GM18508 (cell line): ENCODE measurements around the gene BAZ2B.

Source experiments
- ATAC-seq: cut with Tn5 transposase; IDR thresholded peaks from one replicate; pipeline ENCODE4 v1.9.1; 2021; ENCODE audit warnings: moderate number of reproducible peaks; ENCODE audit not compliant: insufficient read depth, unreplicated experiment

BAZ2B gene

DNA sequence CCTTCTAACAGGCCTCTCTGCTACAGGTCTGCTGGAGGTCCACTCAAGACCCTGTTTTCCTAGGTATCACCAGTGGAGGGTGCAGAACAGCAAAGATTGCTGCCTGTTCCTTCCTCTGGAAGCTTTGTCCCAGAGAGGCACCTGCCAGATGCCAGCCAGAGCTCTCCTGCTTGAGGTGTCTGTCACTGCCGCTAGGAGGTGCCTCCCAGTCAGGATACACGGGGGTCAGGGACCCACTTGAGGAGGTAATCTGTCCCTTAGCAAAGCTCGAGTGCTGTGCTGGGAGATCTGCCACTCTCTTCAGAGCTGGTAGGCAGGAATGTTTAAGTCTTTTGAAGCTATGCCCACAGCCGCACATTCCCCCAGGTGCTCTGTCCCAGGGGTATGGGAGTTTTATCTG, 140.6 kb downstream of the BAZ2B start:
- no peak for ATAC-seq

DNA sequence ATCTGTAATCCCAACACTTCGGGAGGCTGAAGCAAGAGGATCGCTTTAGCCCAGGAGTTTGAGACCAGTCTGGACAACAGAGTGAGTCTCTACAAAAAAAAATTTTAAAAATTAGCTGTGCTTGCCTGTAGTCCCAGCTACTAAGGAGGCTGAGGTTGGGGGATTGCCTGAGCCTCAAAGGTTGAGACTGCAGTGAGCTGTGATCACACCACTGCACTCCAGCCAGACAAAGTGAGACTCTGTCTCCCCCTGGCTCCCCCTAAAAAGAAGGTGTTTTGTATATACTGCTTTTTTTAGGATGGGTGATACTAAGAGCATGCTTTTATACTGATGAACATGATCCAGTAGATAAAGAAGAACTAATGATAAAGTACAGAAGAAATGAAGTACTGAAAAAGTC, 145.0 kb downstream of the BAZ2B start:
- no peak for ATAC-seq

DNA sequence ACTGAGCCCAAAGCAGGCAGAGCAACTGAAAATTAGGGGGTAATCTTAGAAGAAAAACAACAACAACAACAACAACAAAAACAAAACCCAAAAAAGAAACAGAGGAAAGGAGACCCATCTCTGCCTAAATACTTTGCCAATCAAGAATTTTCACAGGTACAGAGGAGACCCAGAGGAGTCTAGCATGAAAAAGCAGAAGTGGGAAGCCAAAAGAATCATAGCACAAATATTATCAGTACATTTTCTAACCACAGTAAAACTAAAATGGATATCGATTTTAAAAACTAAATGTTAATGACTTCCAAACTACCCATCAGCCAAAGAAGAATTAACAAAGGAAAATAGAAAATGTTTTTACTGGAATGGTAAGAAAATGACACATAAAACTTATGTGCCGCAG, 148.1 kb downstream of the BAZ2B start:
- no peak for ATAC-seq

DNA sequence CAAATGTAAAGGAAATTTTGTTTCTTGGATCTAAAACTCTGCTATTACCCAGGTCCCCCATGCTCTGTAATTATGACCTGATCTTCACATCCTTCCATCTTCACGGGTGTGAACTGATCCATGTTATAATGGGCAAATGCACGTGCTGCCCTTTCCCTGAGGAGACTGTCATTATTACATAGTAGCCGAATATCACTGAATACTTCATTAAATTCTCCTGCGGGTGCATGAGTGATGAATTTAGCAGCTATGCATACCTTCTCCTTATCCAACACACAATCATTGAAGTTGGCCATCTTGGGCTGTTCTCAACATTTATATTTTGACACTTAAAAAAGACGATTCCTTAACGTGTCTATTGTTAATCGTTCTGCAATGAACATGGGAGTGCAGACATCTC, 153.4 kb downstream of the BAZ2B start:
- ATAC-seq: no peak

DNA sequence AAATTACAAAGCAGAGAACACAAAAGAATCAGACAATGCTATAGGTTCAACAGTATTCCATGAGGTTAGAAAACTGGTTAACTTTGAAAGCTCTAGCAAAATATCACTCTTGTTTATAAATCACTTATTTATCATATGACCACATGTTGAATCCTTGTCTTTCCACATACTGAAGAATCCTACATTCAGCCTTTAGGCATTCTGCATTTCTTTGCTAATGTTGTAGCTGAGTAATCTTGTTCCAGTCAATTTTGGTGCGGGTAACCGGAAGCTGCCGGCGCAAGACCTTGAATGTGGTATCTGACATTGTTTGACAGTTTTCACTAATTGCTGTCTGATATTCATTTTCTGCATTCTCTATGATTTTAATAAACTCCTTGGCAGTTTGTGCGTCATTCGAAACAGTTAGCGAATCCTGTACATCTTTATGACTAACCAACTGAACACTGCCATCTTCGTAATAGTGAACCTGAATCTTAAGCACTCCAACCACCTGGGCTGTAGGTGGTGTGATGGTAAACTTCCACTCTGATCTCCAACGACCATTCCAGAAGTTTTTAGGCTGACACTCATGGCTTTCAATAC, 154.1 kb downstream of the BAZ2B start:
- no peak for ATAC-seq

DNA sequence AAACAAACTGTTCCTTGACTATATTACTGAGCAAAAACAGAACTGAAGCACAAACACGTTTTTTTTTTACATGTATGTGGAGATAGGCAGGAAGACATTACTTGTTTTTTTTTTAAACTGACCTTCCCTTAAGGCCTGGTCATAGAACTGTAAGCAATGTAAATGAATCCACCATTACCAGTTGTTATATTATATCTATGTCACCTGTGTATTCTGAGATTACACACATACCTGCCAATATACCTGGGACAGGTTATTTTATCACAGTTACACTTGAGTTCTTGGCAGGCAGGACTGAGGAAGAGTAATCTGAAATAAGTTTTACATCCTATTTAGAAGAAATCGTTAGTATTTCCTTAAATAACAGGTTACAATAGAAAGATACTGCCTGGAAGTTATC, 155.3 kb downstream of the BAZ2B start:
- ATAC-seq: no peak

DNA sequence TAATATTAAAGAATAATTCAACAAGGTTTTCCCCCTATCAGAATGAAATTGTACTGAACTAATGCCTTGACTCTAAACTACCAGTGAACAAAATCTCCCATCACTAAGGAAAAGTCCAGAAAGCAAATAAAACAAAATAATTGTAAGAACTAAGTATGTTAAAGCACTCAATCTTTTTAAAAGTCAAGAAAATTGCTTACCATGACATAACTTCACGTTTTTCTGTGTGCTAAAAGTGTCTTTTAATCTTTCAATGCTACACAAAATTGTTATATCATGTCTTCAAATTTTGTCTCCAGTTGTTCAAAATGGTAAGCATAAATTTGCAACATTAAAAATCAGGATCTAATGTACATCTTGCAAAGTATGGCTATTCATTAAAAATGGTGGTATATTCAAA, 156.1 kb downstream of the BAZ2B start:
- no peak for ATAC-seq

DNA sequence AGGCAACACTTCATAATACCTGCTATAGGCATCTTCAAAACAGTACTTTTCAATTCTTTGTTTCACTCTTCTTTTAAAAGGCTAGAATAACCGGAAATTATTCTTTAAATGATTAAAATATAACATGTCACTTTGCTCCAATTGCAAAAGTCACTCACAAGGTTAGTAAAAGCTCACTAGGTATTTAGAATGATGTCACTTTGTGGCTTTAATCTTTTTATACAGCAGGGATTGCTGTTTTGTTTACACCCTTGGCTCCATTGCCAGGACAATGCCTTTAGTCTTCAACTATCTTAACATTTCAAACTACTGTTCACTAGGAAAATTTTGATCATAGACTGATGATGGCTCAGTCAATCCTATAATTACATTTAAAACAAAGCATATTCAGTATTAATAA, 157.1 kb downstream of the BAZ2B start:
- no peak for ATAC-seq

DNA sequence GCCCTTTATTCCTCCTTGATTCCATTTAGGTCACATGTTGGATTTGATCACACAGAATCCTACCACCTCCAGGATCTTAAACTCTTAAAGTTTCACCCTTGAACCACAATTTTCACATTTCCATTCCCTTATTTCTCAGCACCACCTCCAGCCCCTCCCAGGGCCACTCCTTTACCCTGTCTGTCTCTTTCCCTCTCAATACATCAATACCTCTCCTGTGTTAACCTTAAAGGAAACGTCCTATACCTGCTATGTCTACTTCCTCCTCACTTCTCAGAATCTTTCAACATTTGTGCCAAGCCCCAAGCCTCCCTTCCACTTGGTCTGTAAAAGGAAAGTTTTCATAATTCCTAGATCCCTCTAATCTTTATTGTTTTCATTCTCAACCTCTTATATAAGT, 158.8 kb downstream of the BAZ2B start:
- ATAC-seq: no peak

DNA sequence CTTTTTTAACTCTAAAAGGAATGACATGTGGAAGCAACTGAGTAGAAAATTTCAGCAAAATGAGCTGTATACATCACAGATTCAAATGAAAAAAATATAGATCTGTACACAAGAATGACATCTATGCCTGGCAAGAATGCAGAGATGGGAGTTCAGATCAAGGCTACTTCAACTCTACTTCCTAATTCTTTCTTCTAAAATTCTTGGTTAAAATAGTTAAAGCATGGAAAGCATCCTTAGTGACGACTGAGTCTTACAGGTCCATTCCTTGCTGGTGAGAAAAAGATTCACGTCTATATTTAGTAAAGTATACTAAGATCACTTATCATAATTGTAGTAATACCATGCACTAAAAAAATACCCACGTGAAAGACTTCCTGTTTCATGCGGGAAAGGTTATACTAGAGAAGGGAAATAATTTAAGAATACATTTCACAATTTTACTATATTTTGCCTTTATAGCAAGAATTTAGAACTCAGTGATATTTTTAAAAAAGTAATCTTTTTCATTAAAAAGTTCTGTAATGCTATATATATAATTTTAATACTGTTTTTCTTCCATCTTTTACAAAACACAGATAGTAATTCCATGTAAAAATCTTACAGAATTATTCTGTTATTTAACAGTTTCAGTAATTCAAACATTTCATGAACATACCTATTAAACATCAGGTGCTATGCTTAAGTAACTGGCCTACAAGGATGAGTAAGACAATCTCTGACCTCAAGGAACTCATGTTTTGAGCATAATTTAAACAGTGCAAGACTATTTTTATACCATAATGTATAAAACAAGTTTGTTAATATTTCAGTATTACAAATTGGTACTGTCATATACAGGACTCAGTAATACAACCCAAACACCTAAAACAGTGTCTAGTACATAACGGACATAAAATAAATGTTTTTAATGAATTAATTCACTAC, 159.6 kb downstream of the BAZ2B start:
- no peak for ATAC-seq

DNA sequence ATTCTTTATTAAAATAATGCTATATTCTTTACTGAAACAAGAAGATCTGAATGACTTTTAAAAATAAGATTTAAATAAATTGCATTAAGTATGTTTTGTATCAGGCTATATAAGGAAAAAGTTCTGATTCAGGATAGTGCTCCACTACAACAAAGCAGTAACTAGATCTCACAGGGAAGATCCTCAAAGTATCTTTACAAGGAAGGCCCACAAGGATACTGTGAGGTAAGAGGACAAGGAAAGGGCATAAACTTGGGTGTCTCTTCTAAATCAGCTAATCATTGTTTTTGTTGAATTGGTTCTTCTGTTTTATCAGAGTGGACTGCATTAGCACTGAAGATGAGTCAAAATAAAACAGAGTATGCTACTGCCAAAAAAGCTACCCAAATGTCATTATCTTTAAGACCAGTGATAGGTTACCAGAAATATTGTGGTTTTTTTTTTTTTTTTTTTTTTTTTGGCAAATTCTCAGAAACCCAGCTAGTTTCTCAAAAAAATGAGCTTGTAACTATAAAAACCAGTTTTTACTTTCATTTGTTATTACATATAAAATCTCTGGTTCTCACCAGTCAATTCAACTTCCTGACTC, 160.9 kb downstream of the BAZ2B start:
- no peak for ATAC-seq

DNA sequence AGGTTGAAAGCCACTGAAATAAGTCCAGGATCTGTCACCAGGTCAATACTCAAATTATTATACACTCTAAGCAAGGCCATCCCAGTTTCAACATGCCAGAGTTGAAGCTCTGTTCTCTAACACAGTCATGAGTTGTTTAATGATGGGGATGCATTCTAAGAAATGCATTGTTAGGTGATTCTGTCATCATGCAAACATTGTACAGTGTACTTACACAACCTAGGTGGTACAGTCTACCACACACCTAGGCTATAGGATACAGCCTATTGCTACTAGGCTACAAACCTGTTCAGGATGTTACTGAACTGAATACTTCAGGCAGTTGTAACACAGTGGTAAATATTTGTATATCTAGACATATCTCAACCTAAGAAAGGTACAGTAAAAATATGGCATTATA, 162.2 kb downstream of the BAZ2B start:
- no peak for ATAC-seq

DNA sequence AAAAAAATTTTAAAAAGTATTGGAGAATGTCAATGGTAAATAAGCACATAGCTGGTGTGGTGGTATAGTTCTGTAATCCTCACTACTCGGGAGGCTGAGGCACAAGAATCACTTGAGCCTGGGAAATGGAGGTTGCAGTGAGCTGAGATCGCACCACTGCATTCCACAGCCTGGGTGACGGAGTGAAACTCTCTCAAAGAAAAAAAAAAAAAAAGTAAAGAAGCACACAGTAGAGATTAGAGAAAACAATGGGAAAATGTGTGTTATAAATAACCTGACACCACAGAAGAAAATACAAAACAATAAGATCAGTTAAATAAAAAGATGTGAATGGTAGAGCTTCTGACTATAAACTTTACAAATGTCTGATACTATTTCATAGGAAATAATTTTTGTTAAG, 166.2 kb downstream of the BAZ2B start:
- no peak for ATAC-seq

DNA sequence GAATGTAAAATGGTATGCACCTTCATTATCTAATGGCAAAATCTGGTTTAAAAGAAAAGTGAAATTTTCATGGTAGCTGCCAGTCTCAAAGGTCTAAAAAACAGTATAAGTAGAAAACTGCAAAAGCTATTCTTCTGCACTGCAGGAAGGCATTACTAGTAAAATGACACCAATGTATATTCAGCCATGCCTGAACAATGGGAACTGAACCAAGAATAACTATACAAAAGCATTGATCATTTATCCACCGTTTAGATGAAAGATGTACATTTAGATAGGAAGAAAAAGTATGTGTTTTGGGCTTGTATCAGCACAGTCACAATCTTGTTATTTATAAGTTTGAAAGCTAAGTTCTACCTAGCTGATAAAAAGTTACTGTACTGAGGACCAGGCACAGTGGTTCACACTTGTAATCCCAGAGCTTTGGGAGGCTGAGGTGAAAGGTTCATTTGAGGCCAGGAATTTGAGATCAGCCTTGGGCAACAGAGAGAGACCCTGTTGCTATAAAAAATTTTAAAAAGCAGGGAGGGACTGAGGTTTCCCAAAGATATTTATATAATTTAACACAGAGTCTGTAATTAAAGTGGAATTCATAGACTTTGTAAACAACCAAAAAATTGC, 166.7 kb downstream of the BAZ2B start:
- no peak for ATAC-seq

DNA sequence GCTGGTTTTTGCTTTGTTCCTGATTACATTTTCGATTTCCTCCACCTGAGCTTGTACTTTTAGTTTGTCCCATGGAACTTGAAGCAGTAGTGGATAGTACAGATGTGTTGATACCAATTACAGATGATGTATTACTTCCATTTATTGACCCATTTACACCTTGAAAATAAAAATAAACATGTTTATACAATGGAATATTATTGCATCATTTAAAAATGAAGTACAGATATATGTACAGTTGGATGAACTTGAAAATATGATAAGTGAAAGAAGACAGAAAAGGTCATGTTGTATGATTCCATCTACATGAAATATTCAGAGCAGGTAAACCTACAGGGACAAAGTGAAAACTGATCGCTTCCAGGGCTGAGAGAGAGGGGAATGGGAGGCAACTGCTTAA, 169.5 kb downstream of the BAZ2B start:
- ATAC-seq: no peak

DNA sequence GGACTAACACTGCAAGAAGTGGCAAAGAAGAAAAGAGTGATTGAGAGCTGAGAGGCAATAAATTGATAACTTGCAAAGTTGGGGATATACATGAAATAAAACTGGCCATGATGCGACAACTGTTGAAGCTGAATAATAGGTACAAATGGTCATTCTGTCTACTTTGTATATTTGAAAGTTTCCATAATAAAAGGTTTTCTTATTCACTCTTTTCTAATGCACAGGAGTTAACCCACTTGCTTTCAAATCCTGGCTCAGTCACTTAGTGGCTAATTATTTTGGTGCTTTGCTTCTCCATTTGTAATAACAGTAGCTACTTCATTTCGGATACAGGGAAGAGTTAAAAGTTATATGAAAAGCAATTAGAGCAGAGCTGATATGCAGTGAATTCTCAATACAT, 170.1 kb downstream of the BAZ2B start:
- no peak for ATAC-seq

DNA sequence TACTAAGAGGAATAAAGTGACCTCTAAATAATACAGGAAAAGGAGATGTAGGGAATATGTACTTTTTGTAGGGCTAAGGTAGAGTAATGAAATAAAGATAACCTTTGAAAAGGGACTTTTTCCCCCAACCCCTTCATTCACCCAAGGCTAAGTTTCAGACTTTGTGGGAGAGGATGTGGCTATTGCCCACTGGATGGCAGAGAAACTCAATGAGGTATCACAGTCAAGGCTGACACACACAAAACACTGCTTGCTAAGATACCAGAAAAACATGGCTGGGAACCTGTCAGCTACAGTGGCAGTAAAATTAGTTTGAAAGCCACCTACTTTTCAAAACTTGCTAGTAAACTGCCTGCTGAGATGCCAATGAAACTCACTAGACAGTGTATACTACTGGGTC, 171.0 kb downstream of the BAZ2B start:
- no peak for ATAC-seq

DNA sequence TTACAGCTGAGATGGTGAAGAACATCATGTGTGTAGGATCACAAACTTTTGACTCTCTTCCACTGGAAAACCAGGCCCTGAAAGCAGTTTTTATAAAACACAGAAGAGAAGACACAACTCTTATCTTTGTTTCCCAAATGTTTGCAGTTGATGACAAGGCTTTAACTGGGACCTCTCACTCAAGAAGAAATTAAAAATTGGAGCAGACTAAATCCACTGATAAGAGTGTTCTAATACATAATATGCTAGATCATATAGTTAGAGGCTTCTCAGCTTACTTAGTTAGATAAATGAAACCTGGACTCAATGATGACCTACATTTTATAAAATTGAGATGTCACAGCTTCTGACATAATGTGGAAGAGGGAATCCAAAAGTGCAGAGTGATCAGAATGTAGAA, 171.6 kb downstream of the BAZ2B start:
- no peak for ATAC-seq

DNA sequence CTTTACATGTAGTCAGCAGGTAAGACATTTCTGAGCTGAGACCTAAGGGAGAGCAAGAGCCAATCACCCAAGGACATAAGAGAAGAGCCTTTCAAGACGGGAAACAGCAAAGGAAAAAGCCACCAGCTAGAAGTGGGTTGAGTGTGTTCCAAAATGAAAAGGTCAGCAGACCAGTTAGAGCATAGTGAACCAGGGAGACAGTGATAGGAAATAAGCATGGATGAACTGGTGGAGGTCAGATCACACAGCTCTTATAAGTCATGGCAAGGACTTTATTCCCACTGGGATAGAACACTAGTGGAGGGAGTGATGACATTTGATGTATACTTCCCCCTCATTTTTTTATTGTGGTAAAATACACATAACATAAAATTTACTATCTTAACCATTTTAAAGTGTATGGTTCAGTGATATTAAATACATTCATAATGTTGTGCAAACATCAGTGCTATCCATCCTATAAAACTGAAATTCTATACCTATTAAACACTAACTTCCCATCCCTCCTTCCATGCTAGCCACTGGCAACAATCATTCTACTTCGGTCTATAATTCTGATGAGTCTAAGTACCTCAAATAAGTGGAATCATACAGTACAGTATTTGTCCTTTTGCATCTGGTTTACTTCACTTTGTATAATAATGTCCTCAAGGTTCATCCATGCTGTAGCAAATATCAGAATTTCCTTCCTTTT, 174.0 kb downstream of the BAZ2B start:
- no peak for ATAC-seq

DNA sequence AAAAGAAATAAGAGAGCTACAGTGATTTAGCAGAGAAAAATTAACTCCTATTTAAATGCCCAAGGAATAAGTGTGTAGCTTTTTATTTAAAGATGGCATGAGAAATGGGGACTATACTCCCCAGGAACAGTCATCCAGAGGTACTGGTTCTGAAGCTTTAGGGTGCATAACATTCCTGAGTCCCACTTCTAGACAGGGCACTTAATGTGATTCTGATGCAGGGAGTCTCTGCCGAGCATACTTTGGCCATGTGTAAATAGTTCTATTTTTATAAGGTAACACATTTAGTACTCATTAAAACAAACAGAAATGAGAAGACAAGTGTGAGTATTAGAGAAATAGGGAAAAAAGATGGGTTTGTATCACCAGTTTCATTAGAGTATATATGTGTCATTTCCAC, 175.2 kb downstream of the BAZ2B start:
- no peak for ATAC-seq

DNA sequence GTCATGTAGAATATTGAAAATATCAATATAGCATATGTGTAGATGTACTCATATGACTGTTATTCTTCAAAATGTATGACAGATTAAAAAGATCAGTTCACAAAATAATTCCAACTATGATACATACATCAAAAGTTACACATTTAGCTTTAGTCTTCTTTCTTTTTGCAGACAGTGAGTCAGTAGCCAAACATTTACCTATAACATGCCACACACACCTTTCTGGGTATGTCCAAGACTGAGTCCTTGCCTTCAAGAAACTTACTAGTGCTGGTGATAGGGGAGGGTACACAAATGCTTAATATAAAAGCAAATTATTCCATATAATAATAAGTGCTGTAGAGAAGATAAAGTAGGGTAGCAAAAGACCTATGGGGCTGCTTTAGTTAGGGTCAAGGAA, 176.9 kb downstream of the BAZ2B start:
- ATAC-seq: no peak
